ENCODE results near the gene USH2A.

Gene USH2A

GRCh38 chr1:216422821-216423520 is at the start of gene USH2A:
TSS of gene USH2A (minus strand) at chr1:216423448. CDS start at chr1:216422336, 1,112 bp downstream.
- DNase-seq: no peak

- no peak for DNase-seq
Observed at GRCh38 chr1:216466162-216466801, 43.0 kb upstream of the USH2A start.

GRCh38 chr1:216464489-216464888 is 41.2 kb upstream of the USH2A start:
- no peak for DNase-seq

GRCh38 chr1:216462066-216462775 is 39.0 kb upstream of the USH2A start:
- no peak for DNase-seq

- no peak for DNase-seq
Observed at GRCh38 chr1:216461466-216461865, 38.2 kb upstream of the USH2A start.

GRCh38 chr1:216459651-216460207 is 36.5 kb upstream of the USH2A start:
- DNase-seq: no peak

GRCh38 chr1:216458812-216459211 is 35.6 kb upstream of the USH2A start:
- DNase-seq: no peak

- no peak for DNase-seq
Observed at GRCh38 chr1:216457356-216457755, 34.1 kb upstream of the USH2A start.

- DNase-seq: no peak
Observed at GRCh38 chr1:216456682-216457081, 33.4 kb upstream of the USH2A start.

GRCh38 chr1:216453777-216454176 is 30.5 kb upstream of the USH2A start:
- no peak for DNase-seq

GRCh38 chr1:216450227-216450626 is 27.0 kb upstream of the USH2A start:
- no peak for DNase-seq

GRCh38 chr1:216448011-216448510 is 24.8 kb upstream of the USH2A start:
- DNase-seq: no peak

- no peak for DNase-seq
Observed at GRCh38 chr1:216437603-216438002, 14.4 kb upstream of the USH2A start.

- no peak for DNase-seq
Observed at GRCh38 chr1:216434232-216434631, 11.0 kb upstream of the USH2A start.

- no peak for DNase-seq
Observed at GRCh38 chr1:216433175-216433574, 9.9 kb upstream of the USH2A start.

- DNase-seq: no peak
Observed at GRCh38 chr1:216430744-216431143, 7.5 kb upstream of the USH2A start.

- DNase-seq: no peak
Observed at GRCh38 chr1:216425577-216425976, 2.3 kb upstream of the USH2A start.

- no peak for DNase-seq
Observed at GRCh38 chr1:216420746-216421145, 2.5 kb downstream of the USH2A start.

GRCh38 chr1:216420263-216420662 is 3.0 kb downstream of the USH2A start:
- DNase-seq: no peak

- no peak for DNase-seq
Observed at GRCh38 chr1:216416488-216416887, 6.8 kb downstream of the USH2A start.

GRCh38 chr1:216410026-216410425 is 13.2 kb downstream of the USH2A start:
- DNase-seq: no peak

GRCh38 chr1:216390956-216391355 is 32.3 kb downstream of the USH2A start:
- no peak for DNase-seq

GRCh38 chr1:216389774-216390173 is 33.5 kb downstream of the USH2A start:
- no peak for DNase-seq

GRCh38 chr1:216388558-216388957 is 34.7 kb downstream of the USH2A start:
- no peak for DNase-seq
